Astrocyte of the cerebellum (primary cell): ENCODE measurements around the gene GAS2L2.

Experiments used
- DNase-seq: peaks from one replicate; pipeline ENCODE4 v3.0.0-alpha.2; 2011; ENCODE audit warnings: low read depth
- H3K4me3 ChIP-seq: 2 replicates; pipeline ENCODE4 v1.5.1; 2011; ENCODE audit warnings: mild to moderate bottlenecking, low read depth, low read length, moderate library complexity
- in situ Hi-C: cut with HindIII; loops from 2 replicates; pipeline ENCODE4 v1.10.0; 2017; ENCODE audit warnings: low sequenced_read_pairs
- TF ChIP-seq, protein P1 (sequence below): IDR thresholded peaks from 2 replicates; pipeline ENCODE4 v1.5.1; 2012; ENCODE audit warnings: low read length, low read depth, moderate library complexity, mild to moderate bottlenecking; ENCODE audit errors: missing control alignments

GAS2L2 gene

GRCh38 chr17:35786941-35787432 is 33.9 kb upstream of the GAS2L2 start:
- in situ Hi-C loops: no loop called here
- no peak for DNase-seq
- H3K4me3 ChIP-seq: no peak overlapping the region
- TF ChIP-seq, protein P1, sequence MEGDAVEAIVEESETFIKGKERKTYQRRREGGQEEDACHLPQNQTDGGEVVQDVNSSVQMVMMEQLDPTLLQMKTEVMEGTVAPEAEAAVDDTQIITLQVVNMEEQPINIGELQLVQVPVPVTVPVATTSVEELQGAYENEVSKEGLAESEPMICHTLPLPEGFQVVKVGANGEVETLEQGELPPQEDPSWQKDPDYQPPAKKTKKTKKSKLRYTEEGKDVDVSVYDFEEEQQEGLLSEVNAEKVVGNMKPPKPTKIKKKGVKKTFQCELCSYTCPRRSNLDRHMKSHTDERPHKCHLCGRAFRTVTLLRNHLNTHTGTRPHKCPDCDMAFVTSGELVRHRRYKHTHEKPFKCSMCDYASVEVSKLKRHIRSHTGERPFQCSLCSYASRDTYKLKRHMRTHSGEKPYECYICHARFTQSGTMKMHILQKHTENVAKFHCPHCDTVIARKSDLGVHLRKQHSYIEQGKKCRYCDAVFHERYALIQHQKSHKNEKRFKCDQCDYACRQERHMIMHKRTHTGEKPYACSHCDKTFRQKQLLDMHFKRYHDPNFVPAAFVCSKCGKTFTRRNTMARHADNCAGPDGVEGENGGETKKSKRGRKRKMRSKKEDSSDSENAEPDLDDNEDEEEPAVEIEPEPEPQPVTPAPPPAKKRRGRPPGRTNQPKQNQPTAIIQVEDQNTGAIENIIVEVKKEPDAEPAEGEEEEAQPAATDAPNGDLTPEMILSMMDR: no peak

DNA sequence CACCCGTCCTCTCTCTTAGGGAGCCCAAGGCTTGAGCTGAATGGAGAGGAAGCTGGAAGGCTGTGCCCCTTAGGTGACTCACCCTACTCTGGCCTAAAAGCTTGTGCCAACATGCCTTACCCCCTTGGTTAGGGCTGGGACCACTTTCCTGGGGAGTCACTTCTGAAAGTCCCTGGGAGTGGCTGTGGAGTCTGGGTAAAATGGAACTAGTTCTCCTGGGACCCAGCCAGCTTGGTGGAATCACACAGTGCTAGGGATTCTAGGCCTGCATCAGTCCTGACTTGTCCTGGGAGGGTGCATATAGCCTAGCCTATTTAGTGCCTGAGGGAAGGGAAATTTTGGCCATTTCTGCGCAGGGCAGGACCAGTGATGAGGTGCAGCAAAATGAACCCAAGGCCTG is 31.9 kb upstream of the GAS2L2 start:
- TF ChIP-seq, protein P1: no peak
- in situ Hi-C loops: no loop called here
- H3K4me3 ChIP-seq: no peak overlapping the region
- no peak for DNase-seq

DNA sequence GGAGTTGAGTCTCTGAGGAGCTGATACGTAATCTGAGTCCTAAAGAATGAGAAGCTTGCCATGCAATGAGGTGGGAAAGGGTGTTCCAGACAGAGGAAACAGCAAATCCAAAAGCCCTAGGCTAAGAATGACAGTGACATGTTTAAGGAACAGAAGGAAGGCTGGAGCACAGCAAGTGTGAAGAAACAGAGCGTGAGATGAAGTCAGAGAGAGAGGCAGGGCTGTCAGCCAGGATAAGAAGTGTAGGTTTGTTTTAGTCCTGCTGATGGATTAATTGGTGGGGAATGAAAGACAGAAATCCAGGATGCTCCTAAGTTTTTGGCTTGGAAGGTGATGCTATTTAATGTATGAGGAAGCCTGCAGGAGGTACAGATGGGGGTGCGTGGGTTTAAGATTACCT is 27.9 kb upstream of the GAS2L2 start:
- no peak for DNase-seq
- in situ Hi-C loops: no loop called here
- no peak overlapping the region for H3K4me3 ChIP-seq
- TF ChIP-seq, protein P1: no peak

GRCh38 chr17:35778641-35779196 is 25.7 kb upstream of the GAS2L2 start:
- in situ Hi-C loops: no loop called here
- no peak overlapping the region for H3K4me3 ChIP-seq
- DNase-seq: no peak
- TF ChIP-seq, protein P1: no peak

DNA sequence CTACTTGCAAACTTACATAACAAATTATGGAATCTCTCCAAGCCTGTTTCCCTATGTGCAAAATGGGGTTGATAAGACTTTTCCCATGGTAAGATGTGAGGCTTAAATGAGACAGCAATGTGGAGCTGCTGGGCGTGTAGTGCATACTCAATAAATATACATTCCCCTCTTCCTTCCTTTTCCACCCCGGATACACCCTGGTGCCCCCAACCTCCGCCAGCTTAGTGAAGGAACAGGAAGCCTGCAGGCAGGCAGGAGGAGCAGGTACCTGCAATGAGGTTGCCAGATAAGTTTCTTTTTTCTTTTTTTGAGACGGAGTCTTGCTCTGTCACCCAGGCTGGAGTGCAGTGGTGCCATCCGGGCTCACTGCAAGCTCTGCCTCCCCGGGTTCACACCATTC is 22.5 kb upstream of the GAS2L2 start:
- DNase-seq: no peak

DNA sequence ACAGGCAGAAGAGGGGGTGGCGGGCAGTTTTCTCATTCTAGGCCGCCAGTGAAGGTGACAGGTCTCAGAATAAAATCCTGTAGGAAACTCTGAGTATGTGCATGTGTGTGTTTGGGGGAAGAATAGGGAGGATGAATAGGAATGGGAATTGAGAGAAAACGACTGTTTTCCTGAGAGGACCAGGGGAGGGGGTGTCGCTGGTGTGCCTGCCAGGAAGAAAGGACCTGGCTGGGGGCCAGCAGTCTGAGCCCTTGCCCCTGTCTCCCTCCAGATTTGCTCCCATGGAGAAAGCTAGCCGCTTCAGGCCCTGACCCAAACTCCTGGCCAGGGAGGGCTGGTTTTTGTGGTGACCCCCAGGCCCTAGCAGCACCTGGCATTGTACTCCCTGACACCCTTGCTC is 22.0 kb upstream of the GAS2L2 start:
- TF ChIP-seq, protein P1: no peak
- DNase-seq: no peak
- in situ Hi-C loops: no loop called here
- H3K4me3 ChIP-seq: no peak overlapping the region

More for the DNA sequence above, 22.5 kb upstream of the GAS2L2 start:
- in situ Hi-C loops: no loop called here
- TF ChIP-seq, protein P1: no peak
- no peak overlapping the region for H3K4me3 ChIP-seq
